Mesothelial cell of epicardium (in vitro differentiated cells): ENCODE measurements around the gene LOXL1. TPM values are rescaled to one million over a fixed set of nuclear protein-coding genes. Genes with fewer than 3 reads are reported as not detected.
A peak's percentile ranks its signal among the peaks of the same experiment; 100 is the strongest.
"Not testable (repeated sequence)": the region's sequence is repeated elsewhere in the genome, so short reads cannot be mapped to it uniquely, and the experiment has no call there.

ENCODE experiments used
- DNase-seq, 2 experiments: peaks; one replicate each; pipeline ENCODE4 v3.0.0; 2021; ENCODE audit warnings: low spot score in 2 of 2; ENCODE audit not compliant: unreplicated experiment in 2 of 2
- H3K27ac Mint-ChIP-seq: 2 replicates; pipeline ENCODE4 v1.8.0; 2021; ENCODE audit warnings: mixed read lengths
- H3K27me3 Mint-ChIP-seq: 2 replicates; pipeline ENCODE4 v1.8.0; 2021; ENCODE audit warnings: low read depth, mixed read lengths
- H3K36me3 Mint-ChIP-seq: 2 replicates; pipeline ENCODE4 v1.8.0; 2021; ENCODE audit warnings: mixed read lengths
- H3K4me1 Mint-ChIP-seq: 2 replicates; pipeline ENCODE4 v1.8.0; 2021; ENCODE audit warnings: mixed read lengths
- H3K4me3 Mint-ChIP-seq: 2 replicates; pipeline ENCODE4 v1.8.0; 2021; ENCODE audit warnings: mild to moderate bottlenecking, moderate library complexity, mixed read lengths
- H3K9me3 Mint-ChIP-seq: 2 replicates; pipeline ENCODE4 v1.8.0; 2021; ENCODE audit warnings: mixed read lengths
- total RNA-seq: library from RNA; stranded (reverse); gene quantifications from 3 replicates; pipeline ENCODE4 v1.2.1, GENCODE V29; 2021
- TF ChIP-seq, protein P1 (sequence below): fragments of 200-600 bp; sonication (generic); IDR thresholded peaks from one replicate; pipeline ENCODE4 v1.5.0; 2021; ENCODE audit warnings: antibody characterized with exemption; ENCODE audit not compliant: unreplicated experiment

The LOXL1 gene
- total RNA-seq, 1 donor from 2014 or later = 62.9 TPM

DNA sequence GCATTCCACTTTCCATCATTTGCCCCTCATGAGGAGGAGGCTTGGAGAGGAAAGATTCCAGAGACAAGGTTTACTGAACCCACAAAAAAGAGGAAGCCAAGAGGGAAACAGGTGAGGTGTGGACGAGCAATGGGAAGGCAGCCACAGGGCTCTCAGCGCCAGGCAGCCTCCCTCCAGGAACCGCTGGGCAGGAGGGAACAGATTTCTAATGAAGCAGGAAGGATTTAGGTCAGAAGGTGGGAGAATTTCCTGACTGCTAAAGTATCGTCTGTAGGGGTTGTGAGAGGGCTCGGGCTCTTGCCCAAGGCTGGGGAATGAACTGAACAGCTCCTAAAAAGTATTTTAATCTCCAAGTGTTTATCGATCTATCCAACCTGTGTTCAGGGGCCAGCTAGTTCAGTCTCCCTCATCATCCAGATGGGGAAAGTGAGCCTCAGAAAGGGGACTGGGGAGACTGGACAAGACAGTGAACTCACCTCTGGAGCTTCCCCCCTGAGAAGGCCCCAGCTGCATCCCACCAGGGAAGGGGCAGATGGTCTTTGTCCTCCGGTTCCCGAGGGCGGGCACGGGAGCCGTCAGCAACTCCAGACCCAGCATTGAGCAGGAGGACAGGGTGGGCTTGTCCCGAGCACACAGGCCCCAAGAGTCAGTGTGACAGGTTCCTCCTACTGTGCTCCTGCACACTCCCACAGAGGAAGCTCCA is 10.5 kb downstream of the LOXL1 start:
- H3K27me3 Mint-ChIP-seq = no peaks in the 10 kb centered on the region
- peak in 1 of 2 experiments; percentile 9 for DNase-seq
- peaks cover 47% of the 10 kb centered on the region for H3K4me1 Mint-ChIP-seq
- TF ChIP-seq, protein P1, sequence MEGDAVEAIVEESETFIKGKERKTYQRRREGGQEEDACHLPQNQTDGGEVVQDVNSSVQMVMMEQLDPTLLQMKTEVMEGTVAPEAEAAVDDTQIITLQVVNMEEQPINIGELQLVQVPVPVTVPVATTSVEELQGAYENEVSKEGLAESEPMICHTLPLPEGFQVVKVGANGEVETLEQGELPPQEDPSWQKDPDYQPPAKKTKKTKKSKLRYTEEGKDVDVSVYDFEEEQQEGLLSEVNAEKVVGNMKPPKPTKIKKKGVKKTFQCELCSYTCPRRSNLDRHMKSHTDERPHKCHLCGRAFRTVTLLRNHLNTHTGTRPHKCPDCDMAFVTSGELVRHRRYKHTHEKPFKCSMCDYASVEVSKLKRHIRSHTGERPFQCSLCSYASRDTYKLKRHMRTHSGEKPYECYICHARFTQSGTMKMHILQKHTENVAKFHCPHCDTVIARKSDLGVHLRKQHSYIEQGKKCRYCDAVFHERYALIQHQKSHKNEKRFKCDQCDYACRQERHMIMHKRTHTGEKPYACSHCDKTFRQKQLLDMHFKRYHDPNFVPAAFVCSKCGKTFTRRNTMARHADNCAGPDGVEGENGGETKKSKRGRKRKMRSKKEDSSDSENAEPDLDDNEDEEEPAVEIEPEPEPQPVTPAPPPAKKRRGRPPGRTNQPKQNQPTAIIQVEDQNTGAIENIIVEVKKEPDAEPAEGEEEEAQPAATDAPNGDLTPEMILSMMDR = no peak
- no peak overlapping the region for H3K4me3 Mint-ChIP-seq
- H3K36me3 Mint-ChIP-seq = no peaks in the 10 kb centered on the region
- H3K9me3 Mint-ChIP-seq = no peaks in the 10 kb centered on the region
- H3K27ac Mint-ChIP-seq = peak overlapping the region; percentile 55

DNA sequence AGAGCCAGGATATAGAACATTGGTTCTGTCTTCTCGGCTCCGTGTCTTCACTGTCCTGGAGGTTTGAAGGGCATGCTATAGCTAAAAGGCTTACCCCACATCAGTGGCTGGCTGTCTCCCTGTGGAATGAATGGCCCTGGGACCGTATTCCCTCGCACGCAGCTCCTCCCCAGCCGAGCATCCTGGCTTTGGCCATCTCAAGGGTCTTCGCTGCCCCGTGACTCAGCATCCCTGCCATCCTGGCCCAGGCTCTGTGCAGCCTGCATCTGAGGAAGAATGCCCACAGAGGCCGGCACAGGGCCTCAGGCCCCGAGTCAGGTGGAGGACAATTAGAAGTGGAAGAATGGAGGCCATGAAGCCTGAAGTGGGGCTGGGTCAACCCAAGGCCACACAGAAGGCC is 11.0 kb downstream of the LOXL1 start:
- Mint-ChIP-seq H3K27me3 (no peaks in the 10 kb centered on the region), H3K36me3 (no peaks in the 10 kb centered on the region), H3K27ac (no peak overlapping the region), H3K4me3 (no peak overlapping the region), H3K9me3 (no peaks in the 10 kb centered on the region), H3K4me1 (peaks cover 51% of the 10 kb centered on the region)
- TF ChIP-seq, protein P1 = no peak
- DNase-seq = no peak

DNA sequence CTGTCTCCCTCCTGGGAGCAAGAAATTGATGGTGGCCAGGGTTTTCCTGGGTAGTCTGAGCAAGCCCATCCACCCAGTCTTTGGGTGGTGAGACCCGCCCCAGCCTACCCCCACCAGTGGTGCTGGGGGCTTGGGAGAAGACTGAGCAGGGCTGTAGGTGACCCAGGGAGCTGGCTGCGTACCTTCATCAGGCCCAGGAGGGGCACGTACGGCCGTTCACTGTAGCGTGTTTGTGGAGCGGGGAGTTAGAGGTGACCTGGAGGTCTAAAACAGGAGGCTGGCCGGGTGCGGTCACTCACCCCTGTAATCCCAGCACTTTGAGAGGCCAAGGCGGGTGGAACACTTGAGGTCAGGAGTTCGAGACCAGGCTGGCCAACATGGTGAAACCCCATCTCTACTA is 11.5 kb downstream of the LOXL1 start:
- DNase-seq = no peak
- Mint-ChIP-seq H3K36me3 (no peaks in the 10 kb centered on the region), H3K9me3 (no peaks in the 10 kb centered on the region), H3K4me3 (no peak overlapping the region), H3K4me1 (peaks cover 53% of the 10 kb centered on the region), H3K27ac (no peak overlapping the region), H3K27me3 (no peaks in the 10 kb centered on the region)
- TF ChIP-seq, protein P1 = no peak

DNA sequence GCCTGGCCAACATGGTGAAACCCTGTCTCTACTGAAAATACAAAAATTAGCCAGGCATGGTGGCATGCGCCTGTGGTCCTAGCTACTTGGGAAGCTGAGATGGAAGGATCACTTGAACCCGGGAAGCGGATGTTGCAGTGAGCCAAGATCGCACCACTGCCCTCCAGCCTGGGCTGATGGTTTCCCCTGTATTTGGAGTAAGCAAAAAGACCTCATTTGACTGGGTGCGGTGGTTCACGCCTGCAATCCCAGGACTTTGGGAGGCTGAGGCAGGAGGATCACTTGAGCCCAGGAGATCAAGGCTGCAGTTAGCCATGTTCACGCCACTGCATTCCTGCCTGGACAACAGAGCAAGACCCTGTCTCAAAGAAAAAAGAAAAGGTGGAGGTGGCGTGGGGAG is 12.3 kb downstream of the LOXL1 start:
- not testable (repeated sequence) for H3K9me3 Mint-ChIP-seq, DNase-seq, H3K27ac Mint-ChIP-seq, H3K27me3 Mint-ChIP-seq, H3K4me3 Mint-ChIP-seq, H3K36me3 Mint-ChIP-seq
- peaks cover 57% of the 10 kb centered on the region for H3K4me1 Mint-ChIP-seq

DNA sequence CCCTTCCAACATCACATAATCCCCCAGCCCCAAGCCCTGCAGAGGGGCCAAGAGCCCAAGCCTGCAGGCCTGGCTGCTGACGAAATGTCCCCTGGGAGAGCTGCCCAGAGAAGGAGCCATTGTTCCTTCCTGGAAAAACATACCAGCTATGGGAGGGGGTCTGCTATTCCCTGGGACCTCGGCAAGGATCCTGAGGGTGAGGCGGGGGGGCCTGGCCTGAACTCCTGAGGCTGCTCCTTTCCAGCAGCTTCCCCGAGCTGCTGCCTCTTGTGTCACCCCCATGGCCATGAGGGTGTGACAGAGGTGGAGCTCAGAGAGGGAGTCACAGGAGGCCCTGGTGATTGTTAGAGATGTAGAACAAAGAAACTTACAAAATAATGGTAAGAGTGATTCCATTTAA is 12.9 kb downstream of the LOXL1 start:
- DNase-seq = no peak
- Mint-ChIP-seq H3K4me1 (peaks cover 64% of the 10 kb centered on the region), H3K4me3 (no peak overlapping the region), H3K9me3 (no peaks in the 10 kb centered on the region), H3K36me3 (no peaks in the 10 kb centered on the region), H3K27ac (peak overlapping the region; percentile 67), H3K27me3 (no peaks in the 10 kb centered on the region)
- TF ChIP-seq, protein P1 = no peak

DNA sequence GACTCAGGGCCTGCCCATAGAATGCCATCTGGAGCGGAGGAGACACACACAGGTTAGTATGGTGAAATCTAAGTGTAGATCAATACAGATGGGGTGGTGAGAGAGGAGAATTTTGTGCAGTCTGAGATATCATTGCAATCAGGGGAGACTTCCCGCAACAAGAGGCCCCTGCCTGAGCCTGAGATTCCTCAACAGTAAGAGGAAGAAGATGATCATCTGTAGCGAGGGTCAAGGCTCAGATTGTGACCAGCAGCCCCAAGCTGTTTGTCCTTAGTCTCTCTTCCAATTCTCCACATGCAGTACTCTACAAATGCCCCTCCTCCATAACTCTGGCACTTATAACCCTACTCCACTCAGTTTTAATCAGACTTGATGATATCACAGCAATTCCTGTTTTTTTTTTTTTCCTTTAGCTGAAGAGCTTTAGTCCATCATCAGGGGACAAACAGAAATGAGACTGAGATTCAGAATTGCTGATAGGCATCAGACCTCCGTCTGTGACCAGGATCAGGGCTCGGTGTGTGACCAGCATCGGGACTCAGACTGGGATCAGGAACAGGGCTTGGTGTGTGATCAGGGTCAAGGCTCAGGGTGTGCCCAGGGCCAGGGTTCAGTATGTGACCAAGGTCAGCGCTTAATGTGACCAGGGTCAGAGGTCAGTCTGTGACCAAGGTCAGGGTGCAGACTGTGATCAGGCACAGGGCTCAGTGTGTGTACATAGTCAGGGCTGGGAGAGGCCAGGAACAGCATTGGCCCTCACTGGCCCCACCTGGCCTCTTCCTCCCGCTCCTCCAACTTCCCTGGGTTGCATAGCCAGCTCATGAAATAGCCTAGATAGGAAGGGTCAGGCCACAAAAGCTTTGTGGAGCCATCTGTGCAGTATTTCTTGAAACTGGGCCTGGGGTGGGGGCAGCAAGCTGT is 14.1 kb downstream of the LOXL1 start:
- peaks cover 4% of the 10 kb centered on the region for H3K36me3 Mint-ChIP-seq
- peaks cover 70% of the 10 kb centered on the region for H3K4me1 Mint-ChIP-seq
- DNase-seq = no peak
- H3K4me3 Mint-ChIP-seq = no peak overlapping the region
- H3K27ac Mint-ChIP-seq = peak overlapping the region; percentile 31
- H3K27me3 Mint-ChIP-seq = no peaks in the 10 kb centered on the region
- no peaks in the 10 kb centered on the region for H3K9me3 Mint-ChIP-seq
- TF ChIP-seq, protein P1 = no peak
